ENCODE measurements around the gene ASTN1.

Gene ASTN1

GRCh38 chr1:176905648-176906047, 258.9 kb downstream of the ASTN1 start:
- DNase-seq = no peak

GRCh38 chr1:176904057-176904751, 260.3 kb downstream of the ASTN1 start:
- DNase-seq = no peak

- DNase-seq = no peak
These were observed 261.0 kb downstream of the ASTN1 start for GRCh38 chr1:176903474-176903873.

GRCh38 chr1:176899321-176899720, 265.2 kb downstream of the ASTN1 start:
- no peak for DNase-seq

GRCh38 chr1:176897350-176898236, 266.9 kb downstream of the ASTN1 start:
- no peak for DNase-seq

GRCh38 chr1:176896216-176896615, 268.3 kb downstream of the ASTN1 start:
- no peak for DNase-seq

- DNase-seq = no peak
These were observed 270.1 kb downstream of the ASTN1 start for GRCh38 chr1:176894450-176894849.

- DNase-seq = no peak
These were observed 270.7 kb downstream of the ASTN1 start for GRCh38 chr1:176893625-176894352.

- DNase-seq = no peak
These were observed 276.0 kb downstream of the ASTN1 start for GRCh38 chr1:176888471-176889032.

GRCh38 chr1:176885751-176886150, 278.8 kb downstream of the ASTN1 start:
- DNase-seq = no peak

GRCh38 chr1:176885341-176885740, 279.2 kb downstream of the ASTN1 start:
- DNase-seq = no peak

- DNase-seq = no peak
These were observed 279.6 kb downstream of the ASTN1 start for GRCh38 chr1:176884911-176885310.

GRCh38 chr1:176884286-176884685, 280.2 kb downstream of the ASTN1 start:
- no peak for DNase-seq

GRCh38 chr1:176880955-176881595, 283.4 kb downstream of the ASTN1 start:
- no peak for DNase-seq

GRCh38 chr1:176879784-176880620, 284.5 kb downstream of the ASTN1 start:
- DNase-seq = no peak

- DNase-seq = no peak
These were observed 285.6 kb downstream of the ASTN1 start for GRCh38 chr1:176878750-176879536.

- DNase-seq = no peak
These were observed 287.0 kb downstream of the ASTN1 start for GRCh38 chr1:176877557-176877956.

GRCh38 chr1:176876966-176877515, 287.5 kb downstream of the ASTN1 start:
- no peak for DNase-seq

GRCh38 chr1:176869577-176869976, 294.9 kb downstream of the ASTN1 start:
- no peak for DNase-seq

- no peak for DNase-seq
These were observed 298.3 kb downstream of the ASTN1 start for GRCh38 chr1:176866011-176866714.
